DLD1 (cell line): ENCODE results near the gene KIAA1671.

Source experiments
- in situ Hi-C: cut with HindIII; loops from 2 replicates; pipeline ENCODE4 v1.10.0; 2017; ENCODE audit warnings: low sequenced_read_pairs

KIAA1671 gene

DNA sequence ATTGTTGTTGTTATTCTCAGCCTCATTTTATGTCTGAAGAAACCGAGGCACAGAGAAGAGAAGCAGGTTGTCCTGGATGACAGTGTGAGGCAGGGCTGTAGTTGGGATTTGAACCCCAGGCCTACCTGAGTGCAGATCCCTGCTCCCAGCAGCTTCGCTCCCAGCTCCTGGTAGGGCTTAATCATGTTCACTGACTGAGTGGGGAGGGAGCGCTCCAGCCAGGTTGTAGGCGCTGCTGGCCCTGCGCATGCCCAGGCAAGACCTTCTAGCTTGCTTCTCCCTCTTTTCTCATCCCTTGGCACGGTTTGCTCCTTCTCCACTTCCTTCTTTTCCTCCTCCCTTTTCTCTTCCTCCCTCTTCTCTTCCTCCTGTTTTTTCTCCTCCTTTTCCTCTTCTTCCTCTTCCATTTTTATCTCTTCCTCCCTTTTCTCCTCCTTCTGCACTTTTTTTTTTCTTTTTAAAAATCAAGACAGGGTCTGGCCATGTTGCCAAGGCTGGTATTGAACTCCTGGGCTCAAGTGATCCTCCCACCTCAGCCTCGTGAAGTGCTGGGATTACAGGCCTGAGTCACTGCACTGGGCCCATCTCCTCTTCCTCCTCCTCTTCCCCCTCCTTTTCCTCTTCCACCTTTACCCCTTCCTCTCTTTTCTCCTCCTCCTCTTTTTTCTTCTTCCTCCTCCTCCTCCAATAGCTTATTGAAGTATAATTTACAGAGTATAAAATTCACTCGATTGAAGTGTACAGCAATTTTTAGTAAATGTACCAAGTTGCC, 109.3 kb downstream of the KIAA1671 start:
- in situ Hi-C loops, result no loop called here

DNA sequence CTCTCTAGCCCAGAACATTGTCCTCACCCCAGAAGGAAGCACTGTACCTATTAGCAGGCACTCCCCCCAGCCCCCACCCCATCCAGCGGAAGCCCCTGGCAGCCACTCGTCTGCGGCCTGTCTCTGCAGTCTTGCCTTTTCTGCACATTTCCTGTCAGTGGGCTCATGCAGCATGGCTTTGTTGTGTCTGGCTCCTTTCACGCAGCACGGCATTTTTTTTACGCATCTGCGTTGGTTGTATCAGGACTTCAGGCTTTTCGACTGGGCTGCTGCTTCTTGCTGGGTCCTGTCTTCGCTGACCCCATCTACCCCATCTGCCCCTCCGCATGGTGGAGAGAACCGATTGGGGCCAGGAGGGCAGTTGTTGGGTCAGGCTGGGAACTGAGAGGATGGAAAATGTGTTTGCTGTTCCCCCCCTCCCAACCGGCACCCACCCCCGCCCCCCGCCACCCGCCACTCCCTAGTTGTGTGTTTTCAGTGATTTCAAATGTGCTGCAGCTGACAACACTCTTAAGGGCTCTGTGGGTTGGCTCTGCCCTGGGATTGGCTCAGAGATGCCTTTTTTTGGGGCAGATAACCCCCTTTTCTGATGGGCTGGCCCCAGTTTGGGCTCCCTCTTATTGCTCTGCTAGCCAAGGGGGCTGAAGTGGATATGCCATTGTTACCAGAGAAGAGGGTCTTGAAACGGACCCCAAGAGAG, 110.0 kb downstream of the KIAA1671 start:
- in situ Hi-C loops, result no loop called here

DNA sequence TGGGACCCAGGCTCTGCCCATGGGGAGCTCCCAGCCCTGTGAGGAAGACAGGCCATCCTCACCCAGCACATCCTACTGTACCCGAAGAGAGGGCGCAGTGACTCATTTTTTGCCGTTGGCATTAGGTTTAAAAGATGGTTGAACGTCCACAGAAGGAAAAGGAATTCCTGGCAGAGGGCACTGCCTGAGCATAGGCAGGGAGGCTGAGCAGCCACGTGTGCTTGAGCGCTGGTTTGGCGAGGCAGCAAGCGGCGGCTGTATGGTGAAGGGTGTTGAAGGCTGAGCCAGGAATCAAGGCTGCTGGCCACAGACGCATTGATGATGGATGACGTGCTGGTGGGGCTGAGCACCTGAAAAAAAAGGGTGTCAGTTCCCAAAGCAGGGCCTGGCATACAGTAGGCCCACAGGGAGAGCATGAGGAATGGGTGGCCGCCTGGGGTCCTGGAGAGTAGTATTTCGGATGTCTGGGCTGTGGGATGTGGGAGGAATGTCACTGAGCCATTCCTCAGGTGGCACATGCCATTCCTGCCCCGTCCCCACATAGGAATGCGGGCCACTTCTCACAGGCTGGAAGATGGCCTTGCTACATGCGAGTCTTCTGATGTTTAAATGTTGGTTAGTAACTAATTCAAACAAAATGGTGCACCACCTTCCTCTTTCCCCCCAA, 112.5 kb downstream of the KIAA1671 start:
- in situ Hi-C loops, result no loop called here

DNA sequence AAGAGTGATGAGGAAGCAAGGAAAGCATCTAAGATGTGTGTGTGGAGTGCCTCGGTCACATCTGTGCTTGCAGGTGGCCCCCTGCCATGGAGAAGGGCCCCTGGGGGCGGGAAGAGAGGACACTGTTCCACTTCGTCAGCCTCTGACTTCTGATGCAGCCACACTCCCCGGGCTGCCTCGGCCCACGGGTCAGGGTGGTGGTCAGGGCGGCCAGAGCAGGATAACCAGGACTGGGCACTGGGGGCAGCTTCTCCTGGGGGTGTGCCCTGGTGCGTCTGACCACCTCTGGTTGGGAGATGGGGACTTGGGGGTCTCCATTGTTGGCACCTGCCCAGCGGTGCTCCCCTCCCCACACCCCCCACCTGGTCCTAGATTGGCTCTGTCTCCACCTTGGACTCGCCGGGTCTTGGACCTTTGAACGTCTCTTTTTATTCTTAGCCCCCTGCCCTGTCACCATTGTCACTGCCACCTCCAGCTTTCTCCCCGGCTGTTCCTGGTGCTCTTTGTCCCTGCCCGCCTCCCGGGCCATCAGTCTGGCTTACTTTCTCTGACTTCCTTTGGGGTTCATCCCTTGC, 114.4 kb downstream of the KIAA1671 start:
- in situ Hi-C loops, result no loop called here

DNA sequence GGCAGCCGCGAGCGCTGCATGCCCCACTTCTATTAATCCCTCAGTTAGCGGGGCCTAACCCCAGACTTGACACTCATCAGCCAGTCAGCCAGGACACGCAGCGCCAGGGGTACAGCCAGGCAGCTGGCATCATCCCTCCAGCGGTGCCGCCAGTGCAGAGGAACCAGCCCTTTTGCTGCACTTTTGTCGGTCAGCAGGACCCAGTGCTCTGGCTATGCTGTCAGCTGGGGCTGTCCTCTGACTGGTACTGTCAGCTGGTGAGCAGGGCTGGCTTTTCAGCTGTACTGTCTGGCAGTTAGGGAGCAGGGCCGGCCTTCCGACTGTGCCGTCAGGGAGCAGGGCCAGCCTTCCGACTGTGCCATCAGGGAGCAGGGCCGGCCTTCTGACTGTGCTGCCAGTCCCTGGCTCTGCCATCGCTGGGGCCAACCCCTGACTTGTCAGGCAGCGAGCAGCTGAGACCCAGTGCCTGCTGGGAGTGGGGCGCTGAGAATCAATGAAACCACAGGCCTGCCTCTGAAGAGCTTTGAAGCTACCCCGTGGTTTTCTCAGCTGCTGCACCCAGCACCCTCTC, 115.4 kb downstream of the KIAA1671 start:
- in situ Hi-C loops, result no loop called here

DNA sequence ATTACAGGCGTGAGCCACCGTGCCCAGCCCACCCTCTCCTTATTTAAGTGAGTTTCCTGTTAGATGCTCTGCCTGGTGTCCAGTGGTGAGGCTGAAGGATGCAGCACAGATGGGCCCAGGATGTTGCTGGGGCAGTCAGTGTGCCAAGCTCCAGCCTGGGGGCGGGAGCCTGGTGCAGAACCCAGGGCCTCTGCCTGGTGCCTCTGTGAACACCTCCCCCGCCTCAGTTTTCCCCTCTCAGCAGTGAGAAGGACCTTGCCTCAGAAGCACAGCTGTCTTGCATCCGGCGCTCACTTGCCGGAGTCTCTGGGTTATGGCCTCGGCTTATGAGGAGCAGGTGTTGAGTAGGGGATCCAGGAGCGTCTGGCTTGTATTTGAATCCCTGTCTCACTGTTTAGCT, 116.2 kb downstream of the KIAA1671 start:
- in situ Hi-C loops, result no loop called here

DNA sequence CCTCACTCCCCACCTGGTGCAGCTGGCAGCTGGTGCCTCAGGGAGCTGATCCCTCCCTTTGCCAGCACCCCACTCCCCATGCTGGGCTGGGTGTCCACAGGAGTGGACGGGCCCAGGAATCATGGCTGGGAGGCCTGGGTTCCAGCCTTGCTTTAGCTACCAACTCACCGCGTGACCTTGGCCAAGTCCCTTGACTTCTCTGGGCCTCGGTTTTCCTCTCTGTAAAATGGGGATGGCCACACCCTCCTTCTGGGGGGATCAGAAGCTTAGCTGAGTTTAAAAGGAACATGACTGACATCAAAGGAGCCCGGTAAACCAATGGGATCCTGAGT, 116.9 kb downstream of the KIAA1671 start:
- in situ Hi-C loops, result no loop called here

DNA sequence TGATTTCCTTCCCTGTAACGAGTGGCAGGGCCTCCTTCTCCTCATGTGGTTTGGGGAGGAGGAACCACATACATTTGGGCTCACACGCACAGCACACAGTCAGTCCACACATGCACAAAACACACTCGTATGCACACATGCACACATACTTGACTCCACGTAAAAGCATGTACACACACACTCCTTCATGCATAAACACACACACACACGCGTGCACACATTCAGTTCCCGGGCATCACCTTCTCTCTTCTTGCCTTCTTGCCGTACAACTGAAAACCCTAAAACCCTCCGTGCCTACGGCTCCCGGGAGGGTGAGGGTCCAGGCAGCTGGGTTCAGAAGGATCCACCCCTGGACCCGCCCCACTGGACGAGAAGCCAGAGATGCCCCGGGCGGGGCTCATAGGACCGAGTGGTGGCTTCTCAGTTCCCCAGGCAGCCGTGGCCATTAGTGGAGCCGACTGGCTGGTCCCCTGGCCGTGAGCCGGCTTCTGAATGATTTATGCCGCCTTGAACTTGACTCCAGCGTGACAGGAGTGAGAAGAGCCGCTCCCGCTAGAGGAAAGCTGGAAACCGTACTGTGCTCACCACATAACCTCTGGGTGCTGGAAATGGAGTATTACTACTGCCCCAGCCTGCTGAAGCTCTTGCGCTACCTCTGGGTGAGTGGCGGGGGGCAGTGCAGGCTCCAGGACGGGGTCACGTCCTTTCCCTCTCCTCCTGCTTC, 117.4 kb downstream of the KIAA1671 start:
- in situ Hi-C loops, result no loop called here

DNA sequence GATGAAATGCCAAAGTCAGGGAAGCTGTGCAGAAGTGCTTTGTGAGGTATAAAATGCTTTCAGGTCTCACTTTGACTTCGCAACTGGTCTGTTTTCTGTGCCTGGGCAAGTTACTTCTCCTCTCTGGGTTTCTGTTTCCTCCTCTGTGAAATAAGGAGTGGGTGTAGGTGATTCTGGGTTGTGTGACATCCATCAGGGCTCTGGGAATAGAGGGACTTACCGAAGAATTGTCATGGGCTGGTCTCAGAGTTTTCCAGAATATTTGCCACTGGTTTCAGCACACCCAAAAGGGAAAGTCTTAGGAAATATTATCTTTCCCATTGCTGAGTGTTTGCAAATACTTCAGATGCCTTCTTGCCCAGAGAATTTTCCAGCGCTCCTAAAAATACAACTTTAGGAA, 118.4 kb downstream of the KIAA1671 start:
- in situ Hi-C loops, result no loop called here

DNA sequence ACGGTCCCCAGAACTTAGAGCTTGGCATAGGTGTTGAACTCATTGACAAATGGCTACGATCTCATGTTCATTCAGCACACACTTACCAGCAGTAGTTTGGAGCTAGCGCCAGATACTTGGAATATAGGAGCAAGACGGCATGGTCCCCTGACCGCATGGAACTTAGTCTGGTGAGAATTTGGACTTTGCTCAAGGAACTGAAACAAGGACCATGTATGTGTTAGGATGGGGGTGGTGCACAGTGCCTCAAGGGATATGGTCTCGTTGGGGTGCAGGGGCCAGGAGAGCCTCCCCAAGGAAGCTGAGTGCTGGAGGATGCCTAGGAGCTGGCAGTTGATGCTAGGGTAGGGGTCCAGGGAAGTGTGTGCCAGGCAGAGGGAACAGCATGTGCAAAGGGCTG, 119.2 kb downstream of the KIAA1671 start:
- in situ Hi-C loops, result no loop called here

DNA sequence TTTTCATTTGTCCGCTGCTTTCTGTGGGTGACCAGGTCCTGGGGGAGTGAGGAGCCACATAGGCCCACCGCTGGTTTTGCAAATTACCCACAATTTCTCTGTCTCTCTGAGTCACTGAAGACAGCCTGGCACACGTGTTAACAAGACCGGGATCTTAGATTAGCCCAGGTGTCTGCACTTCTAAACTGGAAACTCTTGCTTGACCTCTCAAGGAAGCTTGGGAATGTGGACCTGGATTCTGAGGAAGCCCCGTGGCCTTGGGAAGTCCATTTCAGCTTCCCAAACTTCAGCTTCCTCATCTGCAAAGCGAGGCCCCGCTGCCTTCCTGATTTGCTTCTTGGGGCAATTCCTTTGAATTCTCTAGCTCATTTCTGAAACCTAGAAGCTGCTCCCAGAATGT, 119.9 kb downstream of the KIAA1671 start:
- in situ Hi-C loops, result no loop called here

DNA sequence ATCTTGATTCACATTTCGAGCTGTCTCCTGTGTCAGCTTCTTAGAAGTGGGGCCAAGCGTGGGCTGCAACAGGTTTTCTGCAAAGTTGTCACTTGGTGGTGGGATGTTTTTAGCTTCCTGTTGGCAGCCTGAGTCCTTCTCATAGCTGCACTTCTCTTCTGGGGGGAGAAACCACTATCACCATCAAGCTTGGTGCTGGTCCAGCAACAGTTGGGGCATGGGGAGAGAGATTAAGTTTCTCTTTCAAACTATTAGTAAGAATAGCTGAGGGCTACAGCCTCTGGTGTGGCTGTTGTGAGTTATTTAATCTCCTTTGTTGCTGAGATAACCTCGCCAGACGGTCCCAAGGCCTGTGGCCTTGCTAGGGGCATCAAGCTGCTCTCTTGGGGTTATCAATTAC, 123.8 kb downstream of the KIAA1671 start:
- in situ Hi-C loops, result loop anchor here (5.0 kb wide), 1 partner anchor 36 kb away; no protein-coding TSS in a partner anchor

DNA sequence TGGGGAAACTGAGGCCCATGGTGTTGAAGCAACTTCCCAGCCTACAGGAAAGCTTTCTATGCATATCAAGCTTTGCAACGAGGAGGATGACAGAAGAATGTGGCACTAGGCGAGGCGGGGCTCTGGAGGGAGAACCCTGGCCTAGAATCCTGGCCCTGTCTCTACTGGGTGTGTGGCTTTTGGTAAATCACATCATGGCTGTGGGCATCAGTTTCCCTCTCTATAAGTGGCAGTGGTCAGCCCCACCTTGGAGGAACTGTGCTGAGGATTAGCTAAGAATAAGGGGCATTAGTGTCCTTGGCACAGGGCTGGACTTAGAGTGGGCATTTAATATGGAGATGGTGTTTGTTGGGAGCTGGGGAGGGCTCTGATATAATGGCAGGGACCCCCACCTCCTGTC, 124.5 kb downstream of the KIAA1671 start:
- in situ Hi-C loops, result loop anchor here (5.0 kb wide), 1 partner anchor 35 kb away; no protein-coding TSS in a partner anchor

DNA sequence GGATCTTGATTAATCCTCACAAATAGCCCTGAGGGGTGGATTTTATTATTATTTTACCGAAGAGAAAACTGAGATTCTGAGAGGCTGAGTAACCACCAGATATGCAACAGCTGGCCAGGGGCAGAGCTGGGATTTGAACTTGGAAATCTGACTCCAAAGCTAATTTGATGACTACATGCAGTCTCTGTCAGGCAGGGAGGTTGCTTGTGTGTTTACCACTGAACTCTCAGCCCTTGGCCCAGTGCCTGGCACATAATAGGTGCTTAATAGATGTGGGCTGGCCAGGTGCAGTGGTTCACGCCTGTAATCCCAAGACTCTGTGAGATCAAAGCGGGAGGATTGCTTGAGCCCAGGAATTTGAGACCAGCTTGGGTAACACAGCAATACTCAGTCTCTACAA, 125.4 kb downstream of the KIAA1671 start:
- in situ Hi-C loops, result loop anchor here (5.0 kb wide), 1 partner anchor 34 kb away; no protein-coding TSS in a partner anchor

DNA sequence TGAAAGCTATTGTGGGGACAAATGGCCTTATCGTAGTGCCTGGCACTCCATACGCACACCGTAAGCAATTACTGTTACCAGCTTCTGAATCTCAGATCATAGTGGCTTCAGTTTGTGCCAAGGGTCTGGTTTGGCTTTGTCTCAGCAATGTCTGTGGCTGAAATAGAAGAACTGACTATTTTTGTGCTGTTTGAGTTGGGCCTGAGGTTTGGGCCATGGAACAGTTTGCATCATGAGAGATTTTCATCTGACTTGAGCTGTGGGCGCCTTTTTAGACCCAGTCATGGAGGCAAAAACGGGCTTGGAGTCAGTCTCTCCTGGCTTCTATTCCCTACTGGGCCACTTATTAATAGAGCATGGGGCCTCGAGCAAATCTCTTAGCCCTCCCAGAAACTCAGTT, 126.1 kb downstream of the KIAA1671 start:
- in situ Hi-C loops, result loop anchor here (5.0 kb wide), 1 partner anchor 34 kb away; no protein-coding TSS in a partner anchor

DNA sequence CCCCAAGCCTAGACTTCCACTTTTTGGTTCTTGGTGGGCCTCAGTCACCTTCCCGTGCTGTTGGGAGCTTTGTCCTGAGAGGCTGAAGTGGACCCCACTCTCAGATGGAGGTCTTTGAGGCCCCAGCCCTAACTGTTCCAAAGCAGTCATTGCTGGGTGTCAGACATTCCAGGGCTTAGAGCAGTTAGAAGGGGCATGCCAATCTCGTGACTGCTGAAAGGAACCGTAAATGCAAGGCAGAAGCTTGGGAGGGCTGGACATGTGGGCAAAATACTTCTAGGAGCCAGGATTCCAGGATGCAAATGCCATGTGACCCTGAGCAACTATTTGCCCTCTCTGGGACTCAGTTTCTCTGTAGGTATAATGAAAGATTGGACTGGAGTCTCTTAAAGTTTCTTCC, 128.3 kb downstream of the KIAA1671 start:
- in situ Hi-C loops, result no loop called here

DNA sequence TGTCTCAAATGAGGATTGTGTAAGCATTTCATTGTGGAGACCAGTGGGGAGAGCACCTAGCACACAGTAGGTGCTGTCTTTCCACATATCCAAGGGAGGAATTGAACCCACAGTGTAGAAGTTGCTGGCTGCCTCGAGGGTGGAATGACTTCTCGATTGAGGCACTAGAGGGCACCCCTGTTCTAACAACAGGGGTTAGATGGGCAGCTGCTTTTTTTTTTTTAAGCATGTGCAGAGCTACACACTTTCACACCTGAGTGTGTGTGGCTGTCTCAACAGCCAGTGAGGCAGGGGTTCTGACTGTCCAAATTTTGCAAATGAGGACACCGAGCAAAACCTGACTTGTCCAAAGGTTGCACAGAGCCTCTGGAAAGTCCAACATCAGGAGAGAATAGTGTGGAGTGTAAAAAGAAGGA, 128.9 kb downstream of the KIAA1671 start:
- in situ Hi-C loops, result no loop called here

DNA sequence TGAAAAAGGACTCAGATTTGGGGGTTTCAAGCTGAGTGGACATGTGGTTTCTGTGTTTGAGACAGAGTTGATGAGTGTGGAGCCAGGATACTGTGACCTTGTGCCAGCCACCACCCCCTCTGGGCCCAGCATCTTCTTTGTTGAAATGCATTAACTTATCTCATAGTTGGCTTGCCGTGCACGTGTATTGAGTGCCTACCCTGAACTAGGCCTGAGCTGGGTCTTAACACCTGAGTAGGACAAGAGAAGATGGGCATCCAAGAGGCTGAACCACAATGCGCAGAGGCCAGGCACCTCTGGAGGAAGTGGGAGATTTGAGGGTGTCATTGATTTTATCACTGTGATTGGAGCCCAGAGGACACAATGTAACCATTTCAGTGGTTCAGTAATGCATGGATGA, 129.6 kb downstream of the KIAA1671 start:
- in situ Hi-C loops, result no loop called here

DNA sequence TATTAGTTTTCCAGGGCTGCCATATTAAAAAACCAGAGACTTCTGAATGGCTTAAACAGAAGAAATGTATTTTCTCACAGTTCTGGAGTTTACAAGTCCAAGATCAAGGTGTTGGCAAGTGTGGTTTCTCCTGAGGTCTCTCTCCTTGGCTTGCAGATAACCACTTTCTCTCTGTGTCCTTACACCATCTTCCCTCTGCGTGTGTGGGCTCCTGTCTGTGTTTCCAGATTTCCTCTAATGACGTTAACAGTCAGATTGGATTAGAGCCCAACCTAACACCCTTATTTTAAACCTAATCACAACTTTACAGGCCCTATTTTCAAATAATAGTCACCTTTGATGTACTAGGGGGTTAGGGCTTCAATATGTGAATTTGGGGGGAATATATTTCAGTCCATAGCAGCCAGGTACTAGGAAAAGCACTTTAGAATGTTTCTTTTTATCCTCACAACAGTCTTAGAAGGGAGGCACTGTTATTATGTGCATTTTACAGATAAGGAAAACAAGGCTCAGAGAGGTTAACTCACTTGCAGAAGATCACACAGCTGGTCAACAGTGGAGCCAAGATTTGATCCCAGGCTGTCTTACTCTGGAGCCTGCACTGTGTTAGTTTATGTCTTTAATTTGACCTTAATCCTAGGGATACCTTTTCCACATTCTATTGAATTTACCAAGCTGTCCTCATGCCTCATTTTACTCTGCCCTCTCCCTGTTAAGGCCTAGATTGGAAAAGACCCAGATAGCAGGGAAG, 130.7 kb downstream of the KIAA1671 start:
- in situ Hi-C loops, result no loop called here

DNA sequence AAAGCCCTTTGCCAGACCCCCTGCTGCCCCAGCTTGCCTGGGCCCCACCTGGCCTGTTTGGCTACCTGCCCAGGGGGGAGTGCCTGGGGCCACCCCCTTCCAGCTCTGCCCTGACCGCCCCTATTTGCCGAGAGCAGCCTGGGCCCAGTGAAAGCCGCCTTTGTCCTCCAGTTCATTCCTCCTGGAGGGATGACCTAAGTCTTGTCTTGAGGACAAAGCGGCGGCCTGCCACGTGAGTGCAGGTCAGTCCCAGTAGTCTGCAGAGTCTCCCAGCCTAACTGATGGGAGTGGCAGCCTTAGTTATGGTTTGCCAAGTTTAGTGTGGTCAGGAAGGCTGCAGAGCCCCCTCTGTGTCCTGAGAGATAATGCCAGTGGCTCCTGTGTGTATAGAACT, 131.3 kb downstream of the KIAA1671 start:
- in situ Hi-C loops, result no loop called here
